Measurements from ENCODE around the gene EIF4E.

- TF ChIP-seq, protein P1, sequence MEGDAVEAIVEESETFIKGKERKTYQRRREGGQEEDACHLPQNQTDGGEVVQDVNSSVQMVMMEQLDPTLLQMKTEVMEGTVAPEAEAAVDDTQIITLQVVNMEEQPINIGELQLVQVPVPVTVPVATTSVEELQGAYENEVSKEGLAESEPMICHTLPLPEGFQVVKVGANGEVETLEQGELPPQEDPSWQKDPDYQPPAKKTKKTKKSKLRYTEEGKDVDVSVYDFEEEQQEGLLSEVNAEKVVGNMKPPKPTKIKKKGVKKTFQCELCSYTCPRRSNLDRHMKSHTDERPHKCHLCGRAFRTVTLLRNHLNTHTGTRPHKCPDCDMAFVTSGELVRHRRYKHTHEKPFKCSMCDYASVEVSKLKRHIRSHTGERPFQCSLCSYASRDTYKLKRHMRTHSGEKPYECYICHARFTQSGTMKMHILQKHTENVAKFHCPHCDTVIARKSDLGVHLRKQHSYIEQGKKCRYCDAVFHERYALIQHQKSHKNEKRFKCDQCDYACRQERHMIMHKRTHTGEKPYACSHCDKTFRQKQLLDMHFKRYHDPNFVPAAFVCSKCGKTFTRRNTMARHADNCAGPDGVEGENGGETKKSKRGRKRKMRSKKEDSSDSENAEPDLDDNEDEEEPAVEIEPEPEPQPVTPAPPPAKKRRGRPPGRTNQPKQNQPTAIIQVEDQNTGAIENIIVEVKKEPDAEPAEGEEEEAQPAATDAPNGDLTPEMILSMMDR (IDR thresholded peaks at IDR 0.05), result no peak
- TF ChIP-seq ZFX (IDR thresholded peaks at IDR 0.05; ENCODE audit: borderline replicate concordance), result no peak
These were observed 80.5 kb downstream of the EIF4E start for GRCh38 chr4:98848448-98848847.
